ENCODE results near the gene MAP3K2. TPM values are rescaled to one million over a fixed set of nuclear protein-coding genes. Genes with fewer than 3 reads are reported as not detected.

MAP3K2 gene
- total and polyA plus RNA-seq, 2 of the 8 experiments (the other 6 are each of a cell fraction or from before 2014, with no cell fraction given) = 2.0 to 23.2 TPM

DNA sequence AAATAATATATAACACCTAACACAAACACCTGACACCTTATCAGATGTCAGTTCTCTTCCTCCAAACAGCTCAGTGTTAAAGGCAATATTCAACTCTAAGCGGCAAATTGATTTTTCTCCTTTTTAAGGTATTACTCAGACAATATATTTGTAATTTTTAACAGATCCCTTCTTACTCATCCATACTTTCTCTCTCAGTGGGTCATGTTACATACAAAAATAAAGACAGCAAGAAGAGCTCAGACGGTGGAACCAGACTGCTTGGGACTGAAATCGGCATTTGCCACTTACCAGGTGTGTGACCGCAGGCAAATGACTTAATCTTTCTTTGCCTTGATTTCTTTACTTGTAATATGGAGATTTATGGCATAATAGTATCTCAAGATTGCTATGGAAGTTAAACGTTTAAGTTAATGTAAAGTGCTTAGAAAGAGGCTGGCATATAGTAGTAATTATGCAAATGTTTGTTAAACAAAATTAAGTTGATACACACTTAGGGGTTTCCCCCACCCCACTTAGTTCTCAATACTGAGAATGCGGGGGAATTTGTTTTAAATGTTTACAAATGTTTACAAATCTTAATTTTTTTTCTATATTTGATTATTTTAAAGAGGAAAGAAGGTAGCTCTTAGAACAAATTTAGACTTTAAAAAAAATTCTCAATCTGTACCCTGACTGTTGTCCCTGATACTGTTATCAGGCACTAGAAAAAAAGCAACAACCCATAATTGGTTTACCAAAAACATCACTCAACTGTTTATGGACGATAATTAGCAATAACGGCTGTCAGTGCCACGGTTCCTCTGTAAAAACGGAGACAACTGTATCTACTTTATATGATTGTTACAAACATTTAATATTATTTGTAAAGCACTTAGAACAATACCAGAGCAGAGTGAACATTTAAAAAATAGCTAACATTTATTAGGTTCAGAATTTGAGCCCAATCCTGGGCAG, 25.6 kb downstream of the MAP3K2 start:
- Histone ChIP-seq H3K4ac (replicated peaks; ENCODE audit: insufficient read length, low read depth, low read length) (no peak overlapping the region), H2AK5ac (ENCODE audit: low read depth, low read length) (no peak overlapping the region), H3K79me1 (ENCODE audit: low read depth, low read length) (peaks cover 5% of the 10 kb centered on the region; the same call in 1 of the 2 replicates), H3K23ac (ENCODE audit: insufficient read length) (no peak overlapping the region), H3K36me3 (ENCODE audit: control insufficient read depth in 2 of 4, insufficient read depth in 4 of 4, low read length in 3 of 4) (no peaks in the 10 kb centered on the region), H3K4me3 (ENCODE audit: extremely low read depth in 1 of 4, insufficient read depth in 2 of 4, low read depth in 3 of 4, low read length in 4 of 4) (no peak overlapping the region), H3K56ac (replicated peaks; ENCODE audit: insufficient read length, low read depth, low read length) (no peak overlapping the region), H3K79me2 (ENCODE audit: control insufficient read depth in 1 of 2, insufficient read depth in 2 of 2, low read length in 2 of 2) (peaks cover 0 to 70% of the 10 kb centered on the region in 2 experiments; a peak in 2 of 4 replicates), H3K9me3 (ENCODE audit: insufficient read depth in 2 of 2, low read depth in 1 of 2, low read length in 1 of 2) (no peaks in the 10 kb centered on the region), H2BK12ac (ENCODE audit: low read depth, low read length) (no peak overlapping the region), H4K5ac (ENCODE audit: insufficient read length, low read depth, low read length) (no peak overlapping the region), H2BK5ac (ENCODE audit: low read depth, low read length) (no peak overlapping the region), H2BK20ac (ENCODE audit: low read length) (no peak overlapping the region), H3K18ac (ENCODE audit: extremely low read depth, low read length) (no peak overlapping the region), H4K8ac (ENCODE audit: extremely low read depth, insufficient read depth, low read length) (no peak overlapping the region), H2BK15ac (ENCODE audit: low read length) (no peak overlapping the region), H2AFZ (ENCODE audit: low read length) (no peak overlapping the region), H3K4me1 (replicated peaks in 1 of 4; ENCODE audit: control insufficient read depth in 3 of 4, insufficient read depth in 4 of 4, low read length in 3 of 4) (peaks cover 0 to 17% (median 5%) of the 10 kb centered on the region in 4 experiments; a peak in 4 of 7 replicates), H3K4me2 (ENCODE audit: insufficient read depth in 1 of 2, low read depth in 2 of 2, low read length in 2 of 2) (no peak overlapping the region), H4K20me1 (replicated peaks in 1 of 2; ENCODE audit: control insufficient read depth in 1 of 2, insufficient read depth in 2 of 2, low read length in 2 of 2) (peaks cover 0 to 9% of the 10 kb centered on the region in 2 experiments), H3K27me3 (replicated peaks in 1 of 4; ENCODE audit: control insufficient read depth in 3 of 4, extremely low read depth in 1 of 4, insufficient read depth in 3 of 4, low read length in 3 of 4) (no peaks in the 10 kb centered on the region), H3K9ac (replicated peaks in 1 of 4; ENCODE audit: extremely low read depth in 1 of 4, low read depth in 3 of 4, low read length in 3 of 4) (no peak overlapping the region), H2BK120ac (replicated peaks; ENCODE audit: low read depth, low read length) (no peak overlapping the region), H3K14ac (ENCODE audit: insufficient read length) (no peak overlapping the region), H3K23me2 (ENCODE audit: low read depth, low read length) (no peaks in the 10 kb centered on the region), H4K91ac (replicated peaks; ENCODE audit: insufficient read length, low read length) (no peak overlapping the region), H3K27ac (ENCODE audit: low read depth, low read length) (no peak overlapping the region)
- DNase-seq (ENCODE audit: low read depth in 1 of 2, low spot score in 2 of 2) = no peak
- ChIA-PET POLR2A (ENCODE audit: partially characterized antibody) (interaction anchor here (1.1 kb wide), 1 partner anchor 29 kb away, joined by 3 read pairs; no protein-coding TSS in a partner anchor), CTCF (ENCODE audit: partially characterized antibody) (interaction anchor here (0.8 to 1.4 kb wide), 4 partner anchors 14 to 118 kb away, joined by 3 to 4 read pairs (median 3); no protein-coding TSS in a partner anchor)
- 83% methylated on average over 10 of the region's 10 CpGs; no CpG with 5 or more reads in 1 of the 2 experiments for WGBS, 2 experiments (ENCODE audit: extremely low coverage in 1 of 2, insufficient coverage in 1 of 2, insufficient read length in 1 of 2, insufficient replicate concordance in 2 of 2, low coverage in 1 of 2, low lambda C conversion rate in 2 of 2, missing lambda C conversion rate in 1 of 2)
- FAIRE-seq = no peak
- TF ChIP-seq HDAC6 (IDR thresholded peaks at IDR 0.05; ENCODE audit: low read depth, low read length) = no peak
